HCT116 (cell line): ENCODE results near the gene FNDC1. TPM values are rescaled to one million over a fixed set of nuclear protein-coding genes. Genes with fewer than 3 reads are reported as not detected.

Experiments
- ATAC-seq: fragments of 200-7000 bp; cut with Tn5 transposase; 2 replicates; pipeline ENCODE4 v1.9.1; 2020; ENCODE audit warnings: mild to moderate bottlenecking, moderate library complexity
- BruUV-seq: library from RNA; stranded (reverse); fragments of 400-500 nt; replicated peaks from 2 replicates; lab custom pipeline; 2021; lab: Mats Ljungman, UMichigan
- CTCF ChIA-PET: fragments of 300-600 bp; sonication (Branson Sonifier 250); formaldehyde crosslinking; loops from one replicate; lab custom pipeline; 2021; ENCODE audit warnings: antibody characterized with exemption; lab: Charles Lee
- POLR2A ChIA-PET: fragments of 300-600, 350-600 bp; sonication (Branson Sonifier 250); formaldehyde crosslinking; loops from one replicate; lab custom pipeline; 2021; ENCODE audit warnings: antibody characterized with exemption; lab: Charles Lee
- RAD21 ChIA-PET, 2 experiments: fragments of 300-600 bp; sonication (Branson Sonifier 250); formaldehyde crosslinking; loops; one replicate each; lab custom pipeline; 2023; ENCODE audit warnings: low total read pairs in 2 of 2; ENCODE audit not compliant: uncharacterized antibody in 2 of 2, unreplicated experiment in 2 of 2, low non-redundant PET in 1 of 2; lab: Charles Lee
- DNase-seq: peaks from one replicate; pipeline ENCODE4 v3.0.0-alpha.2; 2010; ENCODE audit warnings: low read depth, low spot score
- H2AFZ ChIP-seq: fragments of 200-600 bp; shearing (Covaris generic), sonication (generic); 2 replicates; pipeline ENCODE4 v1.6.1; 2017; ENCODE audit warnings: low read depth, mixed run types, mixed read lengths, antibody characterized with exemption, low read length; ENCODE audit not compliant: poor library complexity, severe bottlenecking
- H3K27ac ChIP-seq: 2 replicates; pipeline ENCODE4 v1.5.1; 2012; ENCODE audit warnings: low read depth, low read length
- H3K27me3 ChIP-seq: fragments of 200-600 bp; sonication (generic); 2 replicates; pipeline ENCODE4 v1.6.1; 2016; ENCODE audit warnings: mixed run types, low read length, mixed read lengths; ENCODE audit not compliant: insufficient read depth
- H3K36me3 ChIP-seq, 2 experiments: fragments of 200-500 bp in 1 of 2; fragments of 200-600 bp in 1 of 2; sonication (Bioruptor generic) in 1 of 2; sonication (generic) in 1 of 2; 2 replicates each; pipeline versions ENCODE4 v1.5.1 to v1.6.1; 2014 to 2016; ENCODE audit warnings: low read length in 2 of 2, inconsistent platforms in 1 of 2, mixed read lengths in 1 of 2, mixed run types in 1 of 2; ENCODE audit not compliant: insufficient read depth in 2 of 2, control insufficient read depth in 1 of 2
- H3K4me1 ChIP-seq, 2 experiments: fragments of 200-600 bp in 1 of 2; sonication (generic) in 1 of 2; 2 replicates each; pipeline versions ENCODE4 v1.5.1 to v1.6.1; 2012 to 2017; ENCODE audit warnings: low read length in 2 of 2, inconsistent platforms in 1 of 2, mild to moderate bottlenecking in 1 of 2, mixed read lengths in 1 of 2, mixed run types in 1 of 2, moderate library complexity in 1 of 2; ENCODE audit not compliant: insufficient read depth in 2 of 2, control insufficient read depth in 1 of 2
- H3K4me2 ChIP-seq: fragments of 200-600 bp; sonication (generic); 2 replicates; pipeline ENCODE4 v1.6.1; 2017; ENCODE audit warnings: mixed run types, low read length, mixed read lengths
- H3K4me3 ChIP-seq, 2 experiments: fragments of 200-600 bp in 1 of 2; sonication (generic) in 1 of 2; replicated peaks in 1 of 2; 2 replicates each; pipeline ENCODE4 v1.5.1; 2011 to 2016; ENCODE audit warnings: low read length in 2 of 2, control low read depth in 1 of 2, low read depth in 1 of 2, mild to moderate bottlenecking in 1 of 2, mixed read lengths in 1 of 2, mixed run types in 1 of 2
- H3K79me2 ChIP-seq: fragments of 200-600 bp; sonication (generic); 2 replicates; pipeline ENCODE4 v1.6.1; 2017; ENCODE audit warnings: mild to moderate bottlenecking, mixed run types, low read length, moderate library complexity, mixed read lengths; ENCODE audit not compliant: insufficient read depth
- H3K9ac ChIP-seq: fragments of 200-600 bp; sonication (generic); 2 replicates; pipeline ENCODE4 v1.6.1; 2016; ENCODE audit warnings: low read length, mixed read lengths
- H3K9me2 ChIP-seq: fragments of 200-600 bp; sonication (generic), shearing (Covaris generic); 2 replicates; pipeline ENCODE4 v1.6.1; 2017; ENCODE audit warnings: mixed run types, mild to moderate bottlenecking, moderate library complexity; ENCODE audit not compliant: insufficient read depth
- H3K9me3 ChIP-seq, 2 experiments: fragments of 200-500 bp in 1 of 2; fragments of 200-600 bp in 1 of 2; sonication (Bioruptor generic) in 1 of 2; sonication (generic) in 1 of 2; 2 replicates each; pipeline ENCODE4 v1.6.1; 2014 to 2017; ENCODE audit warnings: low read length in 2 of 2, mixed read lengths in 2 of 2, inconsistent platforms in 1 of 2, low read depth in 1 of 2, mild to moderate bottlenecking in 1 of 2, mixed run types in 1 of 2, moderate library complexity in 1 of 2; ENCODE audit not compliant: control insufficient read depth in 1 of 2, insufficient read depth in 1 of 2
- H4K20me1 ChIP-seq: fragments of 200-600 bp; sonication (generic), shearing (Covaris generic); 2 replicates; pipeline ENCODE4 v1.6.1; 2017; ENCODE audit warnings: mixed run types, mild to moderate bottlenecking, moderate library complexity; ENCODE audit not compliant: insufficient read depth
- CBX3 ChIP-seq: IDR thresholded peaks from 2 replicates; pipeline ENCODE4 v1.6.1; 2012; ENCODE audit warnings: low read depth
- CEBPB ChIP-seq: IDR thresholded peaks from 2 replicates; pipeline ENCODE4 v1.6.1; 2012; ENCODE audit warnings: low read depth
- EZH2 ChIP-seq: fragments of 200-600 bp; sonication (generic); IDR thresholded peaks from 2 replicates; pipeline ENCODE4 v1.6.1; 2017; ENCODE audit warnings: antibody characterized with exemption, mixed run types
- EZH2phosphoT487 ChIP-seq: fragments of 200-600 bp; IDR thresholded peaks from 2 replicates; pipeline ENCODE4 v1.6.1; 2018; ENCODE audit warnings: antibody characterized with exemption, borderline replicate concordance
- FOSL1 ChIP-seq: IDR thresholded peaks from 2 replicates; pipeline ENCODE4 v1.6.1; 2012; ENCODE audit warnings: low read depth
- JUND ChIP-seq: IDR thresholded peaks from 2 replicates; pipeline ENCODE4 v1.6.1; 2012
- MAX ChIP-seq: IDR thresholded peaks from 2 replicates; pipeline ENCODE4 v1.6.1; 2012
- POLR2A ChIP-seq: IDR thresholded peaks from 2 replicates; pipeline ENCODE4 v1.7.0; 2011; ENCODE audit warnings: borderline replicate concordance; ENCODE audit not compliant: insufficient read depth, insufficient read length; ENCODE audit errors: extremely low read depth
- POLR2AphosphoS5 ChIP-seq: IDR thresholded peaks from 2 replicates; pipeline ENCODE4 v1.6.1; 2011; ENCODE audit warnings: mild to moderate bottlenecking, low read depth, low read length, moderate library complexity
- RAD21 ChIP-seq: IDR thresholded peaks from 2 replicates; pipeline ENCODE4 v1.6.1; 2012; ENCODE audit warnings: low read depth, mild to moderate bottlenecking
- SRF ChIP-seq: IDR thresholded peaks from 2 replicates; pipeline ENCODE4 v1.6.1; 2012; ENCODE audit warnings: low read depth
- TCF7L2 ChIP-seq: IDR thresholded peaks from 2 replicates; pipeline ENCODE4 v1.7.0; 2011; ENCODE audit warnings: borderline replicate concordance, inconsistent platforms; ENCODE audit not compliant: insufficient read depth, insufficient read length; ENCODE audit errors: extremely low read depth
- YY1 ChIP-seq: IDR thresholded peaks from 2 replicates; pipeline ENCODE4 v1.6.1; 2011; ENCODE audit warnings: low read length, low read depth, moderate library complexity, mild to moderate bottlenecking; ENCODE audit not compliant: insufficient replicate concordance; ENCODE audit errors: extremely low read depth
- ZFX ChIP-seq: fragments of 450-650 bp; IDR thresholded peaks from 2 replicates; pipeline ENCODE4 v1.6.1; 2017
- ZNF274 ChIP-seq: fragments of 200-500 bp; sonication (Bioruptor generic); IDR thresholded peaks from 2 replicates; pipeline ENCODE4 v1.6.1; 2014; ENCODE audit warnings: mild to moderate bottlenecking, low read depth, low read length, inconsistent platforms
- intact Hi-C: fragments of 100-400 bp; cut with micrococcal nuclease; formaldehyde crosslinking; loops from 2 replicates; pipeline ENCODE4 v1.10.0; 2022
- total RNA-seq: library from RNA; stranded (reverse); gene quantifications from one replicate; pipeline ENCODE4 v1.2.1, GENCODE V29; 2021; ENCODE audit not compliant: unreplicated experiment
- TF ChIP-seq, protein P1 (sequence below): IDR thresholded peaks from 2 replicates; pipeline ENCODE4 v1.6.1; 2012
- TF ChIP-seq, protein P2 (sequence below): IDR thresholded peaks from 2 replicates; pipeline ENCODE4 v1.6.1; 2011; ENCODE audit warnings: mild to moderate bottlenecking, low read length, moderate library complexity; ENCODE audit not compliant: insufficient replicate concordance; ENCODE audit errors: extremely low read depth

Gene FNDC1
- total RNA-seq, 1 experiment from 2014 or later, result 0.07 TPM

- ChIA-PET RAD21 (no interaction called here), POLR2A (no interaction called here), CTCF (interaction anchor here (1.7 kb wide), 1 partner anchor 14 kb away, joined by 8 read pairs; no protein-coding TSS in a partner anchor)
- Histone ChIP-seq H3K4me2 (no peak overlapping the region), H3K9me2 (no peaks in the 10 kb centered on the region; the same call in 1 of the 2 replicates), H3K27me3 (no peaks in the 10 kb centered on the region), H3K4me3 (no peak overlapping the region), H4K20me1 (no peaks in the 10 kb centered on the region), H3K9ac (no peak overlapping the region), H3K27ac (no peak overlapping the region), H3K9me3 (no peaks in the 10 kb centered on the region), H2AFZ (no peak overlapping the region), H3K79me2 (no peaks in the 10 kb centered on the region), H3K36me3 (no peaks in the 10 kb centered on the region), H3K4me1 (no peaks in the 10 kb centered on the region)
- intact Hi-C loops, result no loop called here
- DNase-seq (no peak), ATAC-seq (no peak)
- no TSS peak for BruUV-seq
- TF ChIP-seq FOSL1, result no peak
- TF ChIP-seq CBX3, result no peak
- no peak for TF ChIP-seq EZH2phosphoT487
- TF ChIP-seq MAX, result no peak
- no peak for TF ChIP-seq JUND
- no peak for TF ChIP-seq EZH2
Observed at GRCh38 chr6:159148641-159149040, 20.6 kb upstream of the FNDC1 start.

DNA sequence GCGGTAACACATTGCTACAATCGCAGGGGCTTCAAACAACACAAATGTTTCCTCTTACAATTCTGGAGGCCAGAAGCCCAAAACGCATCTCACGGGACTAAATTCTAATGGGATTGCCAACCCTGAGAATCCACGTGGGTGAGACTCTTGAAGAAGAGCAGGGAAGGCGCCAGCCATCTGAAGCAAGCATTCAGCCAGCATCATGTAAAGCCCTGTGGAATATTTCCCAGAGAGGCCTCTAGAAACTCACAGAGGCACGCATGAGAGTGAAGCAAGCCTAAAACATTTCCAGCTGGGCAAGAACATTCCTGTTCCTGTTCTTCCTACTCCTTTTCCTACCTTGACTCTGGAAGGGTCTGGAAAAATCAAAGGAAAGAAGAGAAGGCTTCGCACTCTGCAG is 19.6 kb upstream of the FNDC1 start:
- ChIA-PET RAD21 (no interaction called here), CTCF (interaction anchor here (1.7 kb wide), 1 partner anchor 15 kb away, joined by 5 read pairs; no protein-coding TSS in a partner anchor), POLR2A (no interaction called here)
- Histone ChIP-seq H3K27ac (no peak overlapping the region), H3K36me3 (no peaks in the 10 kb centered on the region), H3K4me2 (no peak overlapping the region), H3K27me3 (no peaks in the 10 kb centered on the region), H3K9me2 (no peaks in the 10 kb centered on the region; the same call in 1 of the 2 replicates), H4K20me1 (no peaks in the 10 kb centered on the region), H3K4me3 (no peak overlapping the region), H2AFZ (no peak overlapping the region), H3K4me1 (no peaks in the 10 kb centered on the region), H3K9ac (no peak overlapping the region), H3K9me3 (no peaks in the 10 kb centered on the region), H3K79me2 (no peaks in the 10 kb centered on the region)
- ATAC-seq (no peak), DNase-seq (no peak)
- no TSS peak for BruUV-seq
- intact Hi-C loops, result no loop called here
- TF ChIP-seq ZFX (no peak), EZH2phosphoT487 (no peak), SRF (no peak), YY1 (no peak), CEBPB (no peak), RAD21 (no peak), POLR2AphosphoS5 (no peak), TCF7L2 (no peak), FOSL1 (no peak), ZNF274 (no peak), POLR2A (no peak), EZH2 (no peak), CBX3 (no peak), MAX (no peak)
- TF ChIP-seq, protein P1, sequence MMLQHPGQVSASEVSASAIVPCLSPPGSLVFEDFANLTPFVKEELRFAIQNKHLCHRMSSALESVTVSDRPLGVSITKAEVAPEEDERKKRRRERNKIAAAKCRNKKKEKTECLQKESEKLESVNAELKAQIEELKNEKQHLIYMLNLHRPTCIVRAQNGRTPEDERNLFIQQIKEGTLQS, result no peak
- TF ChIP-seq, protein P2, sequence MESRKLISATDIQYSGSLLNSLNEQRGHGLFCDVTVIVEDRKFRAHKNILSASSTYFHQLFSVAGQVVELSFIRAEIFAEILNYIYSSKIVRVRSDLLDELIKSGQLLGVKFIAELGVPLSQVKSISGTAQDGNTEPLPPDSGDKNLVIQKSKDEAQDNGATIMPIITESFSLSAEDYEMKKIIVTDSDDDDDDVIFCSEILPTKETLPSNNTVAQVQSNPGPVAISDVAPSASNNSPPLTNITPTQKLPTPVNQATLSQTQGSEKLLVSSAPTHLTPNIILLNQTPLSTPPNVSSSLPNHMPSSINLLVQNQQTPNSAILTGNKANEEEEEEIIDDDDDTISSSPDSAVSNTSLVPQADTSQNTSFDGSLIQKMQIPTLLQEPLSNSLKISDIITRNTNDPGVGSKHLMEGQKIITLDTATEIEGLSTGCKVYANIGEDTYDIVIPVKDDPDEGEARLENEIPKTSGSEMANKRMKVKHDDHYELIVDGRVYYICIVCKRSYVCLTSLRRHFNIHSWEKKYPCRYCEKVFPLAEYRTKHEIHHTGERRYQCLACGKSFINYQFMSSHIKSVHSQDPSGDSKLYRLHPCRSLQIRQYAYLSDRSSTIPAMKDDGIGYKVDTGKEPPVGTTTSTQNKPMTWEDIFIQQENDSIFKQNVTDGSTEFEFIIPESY, result no peak
